ENCODE measurements around the gene MCTP1.

The MCTP1 gene

DNA sequence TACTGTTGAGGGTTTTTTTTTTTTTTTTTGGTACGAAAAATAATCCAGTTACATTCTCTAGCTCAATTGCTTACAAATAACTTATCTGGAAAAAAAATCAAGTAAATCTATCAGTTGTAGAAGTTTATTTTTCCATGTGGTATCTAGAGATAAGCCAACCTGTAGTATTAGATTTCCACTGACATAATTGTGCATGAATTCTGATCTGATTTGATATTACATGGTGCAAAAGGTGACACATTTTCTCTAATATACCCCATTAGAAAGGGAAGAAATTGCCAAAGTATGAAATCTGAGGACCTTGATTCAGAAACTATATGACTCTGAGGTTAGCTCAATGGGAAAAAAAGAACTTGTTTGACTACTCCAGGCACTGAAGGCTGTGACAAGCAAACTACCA is 524.9 kb downstream of the MCTP1 start:
- no peak for DNase-seq (ENCODE audit: low read depth, low spot score)
- Histone ChIP-seq H3K36me3 (ENCODE audit: control insufficient read depth, insufficient read depth, low read length) (no peaks in the 10 kb centered on the region), H3K4me3 (ENCODE audit: low read length) (no peak overlapping the region), H3K27ac (ENCODE audit: low read length) (no peak overlapping the region), H3K9me3 (ENCODE audit: control insufficient read depth, insufficient read depth, low read length) (no peaks in the 10 kb centered on the region), H3K27me3 (ENCODE audit: control insufficient read depth, insufficient read depth, low read length) (no peaks in the 10 kb centered on the region), H3K4me1 (ENCODE audit: control insufficient read depth, insufficient read depth, low read length) (no peaks in the 10 kb centered on the region)
- WGBS (ENCODE audit: insufficient coverage, insufficient read length) = no CpG with 5 or more reads among the region's 1 CpG

DNA sequence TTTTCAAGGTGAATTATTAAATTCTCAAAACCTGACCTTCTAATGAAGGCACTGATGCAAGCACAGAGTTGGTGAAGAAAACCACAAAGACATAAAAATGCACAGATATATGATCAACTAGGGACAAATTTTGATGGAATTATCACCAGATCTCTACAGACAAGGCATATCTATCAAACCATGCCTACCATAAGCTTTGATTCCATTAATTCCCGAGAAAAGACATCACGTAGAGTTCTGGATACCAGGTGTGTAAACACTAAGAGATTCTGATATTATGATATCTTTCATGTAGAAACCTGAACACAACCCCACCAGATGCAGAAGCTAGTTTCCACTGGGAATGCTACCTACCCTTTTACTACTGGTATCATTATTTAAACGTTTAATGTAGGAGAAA is 525.9 kb downstream of the MCTP1 start:
- no CpG with 5 or more reads among the region's 3 CpGs for WGBS (ENCODE audit: insufficient coverage, insufficient read length)
- Histone ChIP-seq H3K36me3 (ENCODE audit: control insufficient read depth, insufficient read depth, low read length) (no peaks in the 10 kb centered on the region), H3K27ac (ENCODE audit: low read length) (no peak overlapping the region), H3K9me3 (ENCODE audit: control insufficient read depth, insufficient read depth, low read length) (no peaks in the 10 kb centered on the region), H3K27me3 (ENCODE audit: control insufficient read depth, insufficient read depth, low read length) (no peaks in the 10 kb centered on the region), H3K4me1 (ENCODE audit: control insufficient read depth, insufficient read depth, low read length) (no peaks in the 10 kb centered on the region), H3K4me3 (ENCODE audit: low read length) (no peak overlapping the region)
- DNase-seq (ENCODE audit: low read depth, low spot score) = no peak

DNA sequence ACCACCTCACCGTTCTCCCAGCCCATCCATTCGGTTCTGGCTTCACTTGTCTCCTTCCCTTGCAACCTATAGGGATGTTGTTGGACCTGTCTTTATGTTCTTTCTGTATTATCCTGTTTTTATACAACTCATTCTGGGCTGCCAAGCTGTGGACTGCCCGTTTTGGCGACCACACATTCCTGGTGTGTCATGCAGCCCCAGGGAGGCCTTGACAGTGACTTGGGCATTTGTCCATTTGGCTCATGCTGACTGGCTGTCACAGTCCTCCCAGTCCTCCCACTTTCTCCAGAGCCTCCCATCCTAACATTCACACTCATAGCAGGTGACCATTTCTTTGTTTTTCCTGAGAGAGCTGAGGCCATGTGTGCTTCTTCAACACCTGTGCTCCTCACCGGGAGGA is 530.1 kb downstream of the MCTP1 start:
- no CpG with 5 or more reads among the region's 5 CpGs for WGBS (ENCODE audit: insufficient coverage, insufficient read length)
- Histone ChIP-seq H3K9me3 (ENCODE audit: control insufficient read depth, insufficient read depth, low read length) (no peaks in the 10 kb centered on the region), H3K4me3 (ENCODE audit: low read length) (no peak overlapping the region), H3K4me1 (ENCODE audit: control insufficient read depth, insufficient read depth, low read length) (peaks cover 1% of the 10 kb centered on the region; the same call in 1 of the 2 replicates), H3K27ac (ENCODE audit: low read length) (no peak overlapping the region), H3K27me3 (ENCODE audit: control insufficient read depth, insufficient read depth, low read length) (no peaks in the 10 kb centered on the region), H3K36me3 (ENCODE audit: control insufficient read depth, insufficient read depth, low read length) (no peaks in the 10 kb centered on the region)
- no peak for DNase-seq (ENCODE audit: low read depth, low spot score)

DNA sequence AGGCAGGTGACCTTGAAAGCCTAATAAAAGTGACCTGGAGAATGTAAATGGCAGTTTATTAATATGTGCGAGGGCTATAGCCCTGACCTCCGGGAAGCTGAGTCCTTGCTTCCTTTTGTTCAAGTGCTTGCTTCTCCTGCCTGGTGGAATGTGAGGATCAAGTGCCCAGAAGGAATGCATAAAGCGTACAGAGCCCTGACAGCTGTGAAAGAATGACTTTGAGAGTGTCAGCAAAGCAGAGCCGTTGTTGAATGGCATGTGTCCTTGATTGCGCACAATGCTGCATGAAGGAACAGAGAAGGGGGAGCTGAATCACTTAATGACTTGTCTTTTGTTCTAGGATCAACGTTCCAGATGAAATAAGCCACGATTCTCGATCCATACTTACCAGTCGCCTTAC is 533.4 kb downstream of the MCTP1 start:
- no peak overlapping the region for H3K27ac ChIP-seq (ENCODE audit: low read length)
- no peaks in the 10 kb centered on the region for H3K27me3 ChIP-seq (ENCODE audit: control insufficient read depth, insufficient read depth, low read length)
- H3K4me1 ChIP-seq (ENCODE audit: control insufficient read depth, insufficient read depth, low read length) = peaks cover 1% of the 10 kb centered on the region; the same call in 1 of the 2 replicates
- H3K9me3 ChIP-seq (ENCODE audit: control insufficient read depth, insufficient read depth, low read length) = no peaks in the 10 kb centered on the region
- WGBS (ENCODE audit: insufficient coverage, insufficient read length) = no CpG with 5 or more reads among the region's 9 CpGs
- no peak overlapping the region for H3K4me3 ChIP-seq (ENCODE audit: low read length)
- DNase-seq (ENCODE audit: low read depth, low spot score) = no peak
- no peaks in the 10 kb centered on the region for H3K36me3 ChIP-seq (ENCODE audit: control insufficient read depth, insufficient read depth, low read length)

DNA sequence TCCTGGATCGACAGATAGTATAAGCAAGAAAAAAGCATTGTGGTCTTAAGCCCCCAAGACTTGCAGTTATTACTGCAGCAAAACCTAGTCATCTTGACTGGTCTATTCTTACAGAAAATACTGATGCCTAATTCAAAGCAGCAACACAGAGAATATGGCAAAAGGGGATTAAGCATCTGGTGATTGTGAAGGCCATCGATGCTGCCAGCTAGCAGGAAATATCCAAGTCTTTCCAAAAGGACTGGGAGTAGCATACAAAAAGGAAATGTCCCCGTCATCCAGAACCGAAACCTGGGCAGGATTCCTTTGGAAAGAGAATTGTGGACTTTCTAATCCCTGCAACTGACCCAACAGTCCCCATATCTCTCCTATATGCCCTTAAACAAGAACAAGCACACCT is 534.2 kb downstream of the MCTP1 start:
- WGBS (ENCODE audit: insufficient coverage, insufficient read length) = no CpG with 5 or more reads among the region's 4 CpGs
- Histone ChIP-seq H3K4me1 (ENCODE audit: control insufficient read depth, insufficient read depth, low read length) (peaks cover 1% of the 10 kb centered on the region; the same call in 1 of the 2 replicates), H3K27ac (ENCODE audit: low read length) (no peak overlapping the region), H3K36me3 (ENCODE audit: control insufficient read depth, insufficient read depth, low read length) (no peaks in the 10 kb centered on the region), H3K4me3 (ENCODE audit: low read length) (no peak overlapping the region), H3K27me3 (ENCODE audit: control insufficient read depth, insufficient read depth, low read length) (no peaks in the 10 kb centered on the region), H3K9me3 (ENCODE audit: control insufficient read depth, insufficient read depth, low read length) (no peaks in the 10 kb centered on the region)
- no peak for DNase-seq (ENCODE audit: low read depth, low spot score)

DNA sequence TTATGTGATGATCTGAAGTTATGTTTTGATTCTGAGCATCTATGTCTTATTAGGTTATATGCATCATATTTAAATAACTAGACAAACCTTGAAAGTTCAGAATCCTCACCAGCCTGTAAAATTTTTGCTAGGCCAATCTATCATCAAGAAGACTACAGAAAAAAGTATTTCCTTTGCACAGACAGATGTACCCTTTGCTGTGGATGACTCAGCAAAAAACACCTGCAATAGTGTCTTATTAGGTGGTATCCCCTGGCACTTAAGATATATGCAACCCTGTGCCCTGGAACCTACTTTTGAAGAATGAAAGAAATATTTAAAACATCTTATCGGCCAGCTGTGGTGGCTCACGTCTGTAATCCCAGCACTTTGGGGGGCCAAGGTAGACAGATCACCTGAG is 535.9 kb downstream of the MCTP1 start:
- Histone ChIP-seq H3K4me3 (ENCODE audit: low read length) (no peak overlapping the region), H3K9me3 (ENCODE audit: control insufficient read depth, insufficient read depth, low read length) (no peaks in the 10 kb centered on the region), H3K27ac (ENCODE audit: low read length) (no peak overlapping the region), H3K27me3 (ENCODE audit: control insufficient read depth, insufficient read depth, low read length) (no peaks in the 10 kb centered on the region), H3K4me1 (ENCODE audit: control insufficient read depth, insufficient read depth, low read length) (peaks cover 1% of the 10 kb centered on the region; the same call in 1 of the 2 replicates), H3K36me3 (ENCODE audit: control insufficient read depth, insufficient read depth, low read length) (no peaks in the 10 kb centered on the region)
- no peak for DNase-seq (ENCODE audit: low read depth, low spot score)
- WGBS (ENCODE audit: insufficient coverage, insufficient read length) = no CpG with 5 or more reads among the region's 2 CpGs

DNA sequence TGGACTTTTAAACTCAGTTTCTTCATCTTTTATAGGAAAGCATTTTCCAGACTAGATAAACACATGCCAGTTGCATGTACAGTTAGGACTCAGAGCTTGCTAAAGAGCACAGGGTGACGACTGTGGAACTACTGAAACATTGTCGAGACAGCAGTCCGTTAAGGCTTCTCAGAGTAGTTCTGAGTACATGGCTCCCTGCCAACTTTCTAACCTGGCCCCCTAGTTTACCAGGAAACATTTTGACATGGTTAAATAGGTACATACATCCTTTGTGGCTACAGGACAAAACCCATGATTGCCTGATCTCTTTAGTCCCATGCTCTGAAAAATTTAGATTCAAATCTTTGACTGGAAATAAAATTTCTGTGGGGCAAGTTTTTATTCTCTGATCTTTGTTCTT is 536.7 kb downstream of the MCTP1 start:
- Histone ChIP-seq H3K27me3 (ENCODE audit: control insufficient read depth, insufficient read depth, low read length) (no peaks in the 10 kb centered on the region), H3K27ac (ENCODE audit: low read length) (no peak overlapping the region), H3K36me3 (ENCODE audit: control insufficient read depth, insufficient read depth, low read length) (no peaks in the 10 kb centered on the region), H3K9me3 (ENCODE audit: control insufficient read depth, insufficient read depth, low read length) (no peaks in the 10 kb centered on the region), H3K4me1 (ENCODE audit: control insufficient read depth, insufficient read depth, low read length) (peaks cover 1% of the 10 kb centered on the region; the same call in 1 of the 2 replicates), H3K4me3 (ENCODE audit: low read length) (no peak overlapping the region)
- no peak for DNase-seq (ENCODE audit: low read depth, low spot score)
- WGBS (ENCODE audit: insufficient coverage, insufficient read length) = no CpG with 5 or more reads among the region's 3 CpGs

DNA sequence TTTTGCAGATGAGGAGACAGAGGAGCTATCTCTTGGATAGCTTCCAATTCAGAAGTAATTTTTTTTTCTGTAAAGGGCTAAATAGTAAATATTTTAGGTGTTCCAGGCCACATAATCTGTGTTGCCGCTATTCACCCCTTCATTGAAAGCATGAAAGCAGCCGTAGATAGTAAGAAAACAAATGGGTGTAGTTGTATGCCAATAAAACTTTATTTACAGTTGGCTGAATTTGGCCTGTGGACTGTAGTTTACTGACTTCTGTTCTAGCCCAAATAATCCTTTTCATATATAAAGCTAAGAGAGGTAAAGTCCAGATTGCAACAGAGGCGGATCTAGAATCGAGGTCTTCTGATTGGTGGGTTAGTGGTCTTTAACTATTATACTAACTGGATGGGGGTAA is 537.5 kb downstream of the MCTP1 start:
- no CpG with 5 or more reads among the region's 4 CpGs for WGBS (ENCODE audit: insufficient coverage, insufficient read length)
- Histone ChIP-seq H3K36me3 (ENCODE audit: control insufficient read depth, insufficient read depth, low read length) (no peaks in the 10 kb centered on the region), H3K4me1 (ENCODE audit: control insufficient read depth, insufficient read depth, low read length) (peaks cover 1% of the 10 kb centered on the region; the same call in 1 of the 2 replicates), H3K27me3 (ENCODE audit: control insufficient read depth, insufficient read depth, low read length) (no peaks in the 10 kb centered on the region), H3K27ac (ENCODE audit: low read length) (no peak overlapping the region), H3K4me3 (ENCODE audit: low read length) (no peak overlapping the region), H3K9me3 (ENCODE audit: control insufficient read depth, insufficient read depth, low read length) (no peaks in the 10 kb centered on the region)
- DNase-seq (ENCODE audit: low read depth, low spot score) = no peak

DNA sequence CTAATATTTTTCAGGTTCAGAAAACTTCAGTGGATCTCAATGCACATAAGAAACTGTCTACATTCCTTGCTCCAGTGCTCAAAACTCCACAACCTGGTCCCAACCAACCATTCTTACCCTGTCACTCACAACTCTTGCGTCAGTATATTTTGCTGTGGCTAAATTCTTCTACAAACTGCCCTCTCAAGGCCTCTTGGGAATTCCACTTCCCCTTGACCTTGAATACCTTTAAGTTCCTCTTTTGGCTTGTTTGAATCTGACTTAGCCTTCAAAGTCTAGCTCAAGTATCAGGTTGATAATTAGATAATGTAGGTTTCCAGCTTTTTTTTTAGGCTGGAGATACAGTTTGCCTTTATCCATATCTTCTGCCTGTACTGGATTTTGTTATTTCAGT is 538.2 kb downstream of the MCTP1 start:
- Histone ChIP-seq H3K27ac (ENCODE audit: low read length) (no peak overlapping the region), H3K9me3 (ENCODE audit: control insufficient read depth, insufficient read depth, low read length) (no peaks in the 10 kb centered on the region), H3K27me3 (ENCODE audit: control insufficient read depth, insufficient read depth, low read length) (no peaks in the 10 kb centered on the region), H3K4me3 (ENCODE audit: low read length) (no peak overlapping the region), H3K36me3 (ENCODE audit: control insufficient read depth, insufficient read depth, low read length) (no peaks in the 10 kb centered on the region), H3K4me1 (ENCODE audit: control insufficient read depth, insufficient read depth, low read length) (peaks cover 1% of the 10 kb centered on the region; the same call in 1 of the 2 replicates)
- DNase-seq (ENCODE audit: low read depth, low spot score) = no peak
- no CpG with 5 or more reads among the region's 1 CpG for WGBS (ENCODE audit: insufficient coverage, insufficient read length)

DNA sequence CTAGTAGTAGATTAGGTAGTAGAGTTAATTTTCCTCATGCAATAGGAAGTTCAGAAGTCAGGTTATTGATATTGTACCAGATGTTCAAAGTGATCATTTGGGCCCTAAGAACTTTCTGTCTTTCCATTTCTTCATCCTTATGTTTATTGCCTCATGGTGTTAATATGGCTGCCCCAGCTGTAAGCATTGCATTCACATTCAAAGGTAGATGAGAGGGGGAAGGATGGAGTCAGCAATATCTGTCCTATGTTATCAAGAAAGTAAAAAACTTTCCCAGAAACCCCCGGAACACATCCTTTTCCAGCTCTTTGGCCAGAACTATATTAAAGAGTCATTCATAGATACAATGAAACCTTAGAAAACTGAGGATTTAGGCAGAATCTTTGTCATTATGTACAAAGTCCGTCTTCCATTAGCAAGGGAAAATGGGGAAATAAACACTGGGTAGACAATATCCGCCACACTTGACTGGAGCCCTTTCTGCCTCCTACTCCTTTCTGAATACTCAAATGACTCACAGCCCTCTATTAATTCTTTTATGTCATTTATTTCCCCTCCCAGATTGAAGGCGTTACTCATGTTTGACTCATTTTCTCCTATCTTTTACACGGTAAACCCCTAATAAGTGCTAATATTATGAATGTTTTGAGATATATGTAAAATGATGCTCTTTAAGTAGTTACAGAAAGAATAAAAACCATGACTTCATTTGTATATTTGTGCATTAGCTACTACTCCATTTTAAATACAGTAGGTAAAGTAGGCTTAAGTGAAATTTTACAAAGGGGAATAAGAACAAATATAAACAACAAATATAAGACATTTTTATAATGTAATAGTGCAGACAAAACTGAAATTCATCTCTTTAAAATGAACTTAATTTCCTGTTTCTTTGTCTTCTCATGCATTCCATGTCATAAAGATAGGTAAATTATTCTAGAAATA is 538.8 kb downstream of the MCTP1 start:
- H3K9me3 ChIP-seq (ENCODE audit: control insufficient read depth, insufficient read depth, low read length) = no peaks in the 10 kb centered on the region
- H3K27ac ChIP-seq (ENCODE audit: low read length) = no peak overlapping the region
- no peak for DNase-seq (ENCODE audit: low read depth, low spot score)
- H3K4me1 ChIP-seq (ENCODE audit: control insufficient read depth, insufficient read depth, low read length) = no peaks in the 10 kb centered on the region
- no peaks in the 10 kb centered on the region for H3K36me3 ChIP-seq (ENCODE audit: control insufficient read depth, insufficient read depth, low read length)
- H3K27me3 ChIP-seq (ENCODE audit: control insufficient read depth, insufficient read depth, low read length) = no peaks in the 10 kb centered on the region
- no peak overlapping the region for H3K4me3 ChIP-seq (ENCODE audit: low read length)
- WGBS (ENCODE audit: insufficient coverage, insufficient read length) = no CpG with 5 or more reads among the region's 5 CpGs

DNA sequence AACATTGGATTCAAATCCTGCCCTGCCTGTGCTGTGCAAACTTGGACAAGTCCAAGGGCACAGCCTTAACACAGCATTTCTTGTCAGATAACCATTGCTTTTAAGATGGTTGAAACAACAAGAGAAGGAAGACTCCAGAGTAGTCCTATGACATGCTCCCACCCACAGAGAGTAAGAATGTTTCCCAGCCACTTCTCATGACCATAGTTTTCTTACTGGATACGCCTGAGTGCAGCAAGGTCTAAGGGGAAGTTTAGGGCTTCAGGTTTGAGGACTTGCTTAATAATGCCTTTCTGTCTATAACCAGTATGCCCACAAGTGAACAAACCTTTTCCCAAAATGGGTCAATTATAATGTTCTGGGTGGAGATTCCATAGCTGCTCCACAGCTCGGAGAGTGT is 540.0 kb downstream of the MCTP1 start:
- H3K36me3 ChIP-seq (ENCODE audit: control insufficient read depth, insufficient read depth, low read length) = no peaks in the 10 kb centered on the region
- no peaks in the 10 kb centered on the region for H3K4me1 ChIP-seq (ENCODE audit: control insufficient read depth, insufficient read depth, low read length)
- no peaks in the 10 kb centered on the region for H3K27me3 ChIP-seq (ENCODE audit: control insufficient read depth, insufficient read depth, low read length)
- H3K27ac ChIP-seq (ENCODE audit: low read length) = no peak overlapping the region
- H3K4me3 ChIP-seq (ENCODE audit: low read length) = no peak overlapping the region
- no peak for DNase-seq (ENCODE audit: low read depth, low spot score)
- H3K9me3 ChIP-seq (ENCODE audit: control insufficient read depth, insufficient read depth, low read length) = no peaks in the 10 kb centered on the region
- WGBS (ENCODE audit: insufficient coverage, insufficient read length) = no CpG with 5 or more reads among the region's 2 CpGs
